H4 (cell line): ENCODE results near the gene ACBD7. TPM values are rescaled to one million over a fixed set of nuclear protein-coding genes. Genes with fewer than 3 reads are reported as not detected.

Experiments used
- total RNA-seq: library from RNA; depleted of rRNA; stranded (reverse); fragments of >200 nt; shearing (Covaris generic); gene quantifications from 2 replicates; pipeline ENCODE4 v1.2.3, GENCODE V29; 2014; rRNA removed

Gene ACBD7
- total RNA-seq, 1 experiment from 2014 or later, result 1.7 TPM

Other genes with a start within 250 kb of the ACBD7 start
- 15.5 and 27.6 TPM in 2 replicates for gene SUV39H2, start 209.9 kb downstream of the ACBD7 start, total RNA-seq
- 3.5 and 6.6 TPM in 2 replicates for gene DCLRE1C, start 134.7 kb downstream of the ACBD7 start, total RNA-seq
- gene MEIG1, start 129.4 kb downstream of the ACBD7 start, total RNA-seq, result 1.2 and 1.9 TPM in 2 replicates
- gene OLAH, start 44.8 kb downstream of the ACBD7 start, total RNA-seq, result 0.74 TPM in 1 of 2 replicates, not detected in the other
- gene RPP38, start 8.6 kb upstream of the ACBD7 start, total RNA-seq, result 10.0 and 13.1 TPM in 2 replicates
- gene NMT2, start 79.9 kb upstream of the ACBD7 start, total RNA-seq, result 17.1 and 25.7 TPM in 2 replicates